ENCODE data around the gene PIP5KL1. TPM values are rescaled to one million over a fixed set of nuclear protein-coding genes. Genes with fewer than 3 reads are reported as not detected.

Gene PIP5KL1
- total and polyA plus RNA-seq, 2 of the 4 experiments (the other 2 are of a cell fraction), result 0.36 to 3.6 TPM

DNA sequence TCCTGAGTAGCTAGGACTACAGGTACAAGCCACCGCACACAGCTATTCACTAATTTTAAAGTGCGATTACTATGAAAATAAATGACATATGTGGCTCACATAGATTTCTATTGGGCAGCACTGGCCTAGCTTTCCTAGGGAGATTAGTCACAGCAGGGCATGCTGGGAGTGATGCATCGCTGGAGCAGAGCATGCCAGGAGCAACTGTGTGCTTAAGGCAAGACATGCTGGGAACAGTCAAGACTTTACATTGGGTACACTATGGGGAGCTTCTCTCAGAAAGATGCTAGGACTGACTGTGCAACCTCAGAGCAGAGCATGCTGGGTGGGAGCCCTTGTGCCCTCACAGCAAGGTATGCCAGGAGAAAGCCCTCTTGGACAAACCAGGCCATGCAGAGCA lies 40.5 kb downstream of the PIP5KL1 start:
- no peak overlapping the region; the same call in 1 of the 2 replicates for H4K5ac ChIP-seq (ENCODE audit: low read depth, low read length)
- no peak overlapping the region for H2AK9ac ChIP-seq (replicated peaks; ENCODE audit: low read depth, low read length, poor library complexity)
- peaks cover 66% of the 10 kb centered on the region for H3K36me3 ChIP-seq (ENCODE audit: control insufficient read depth, insufficient read depth, low read length)
- TF ChIP-seq SMC3 (IDR thresholded peaks at IDR 0.05; ENCODE audit: low read depth, low read length) (no peak), CEBPB (IDR thresholded peaks at IDR 0.05; ENCODE audit: low read depth, low read length) (no peak), NFE2L2 (IDR thresholded peaks at IDR 0.05; ENCODE audit: low read depth, low read length) (no peak), FOS (IDR thresholded peaks at IDR 0.05; ENCODE audit: low read depth, low read length) (no peak), POLR2A (IDR thresholded peaks at IDR 0.05; ENCODE audit: low read depth, low read length) (no peak)
- TF ChIP-seq, protein P1, sequence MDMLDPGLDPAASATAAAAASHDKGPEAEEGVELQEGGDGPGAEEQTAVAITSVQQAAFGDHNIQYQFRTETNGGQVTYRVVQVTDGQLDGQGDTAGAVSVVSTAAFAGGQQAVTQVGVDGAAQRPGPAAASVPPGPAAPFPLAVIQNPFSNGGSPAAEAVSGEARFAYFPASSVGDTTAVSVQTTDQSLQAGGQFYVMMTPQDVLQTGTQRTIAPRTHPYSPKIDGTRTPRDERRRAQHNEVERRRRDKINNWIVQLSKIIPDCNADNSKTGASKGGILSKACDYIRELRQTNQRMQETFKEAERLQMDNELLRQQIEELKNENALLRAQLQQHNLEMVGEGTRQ (IDR thresholded peaks at IDR 0.05; ENCODE audit: low read depth, low read length), result no peak
- TF ChIP-seq, protein P2, sequence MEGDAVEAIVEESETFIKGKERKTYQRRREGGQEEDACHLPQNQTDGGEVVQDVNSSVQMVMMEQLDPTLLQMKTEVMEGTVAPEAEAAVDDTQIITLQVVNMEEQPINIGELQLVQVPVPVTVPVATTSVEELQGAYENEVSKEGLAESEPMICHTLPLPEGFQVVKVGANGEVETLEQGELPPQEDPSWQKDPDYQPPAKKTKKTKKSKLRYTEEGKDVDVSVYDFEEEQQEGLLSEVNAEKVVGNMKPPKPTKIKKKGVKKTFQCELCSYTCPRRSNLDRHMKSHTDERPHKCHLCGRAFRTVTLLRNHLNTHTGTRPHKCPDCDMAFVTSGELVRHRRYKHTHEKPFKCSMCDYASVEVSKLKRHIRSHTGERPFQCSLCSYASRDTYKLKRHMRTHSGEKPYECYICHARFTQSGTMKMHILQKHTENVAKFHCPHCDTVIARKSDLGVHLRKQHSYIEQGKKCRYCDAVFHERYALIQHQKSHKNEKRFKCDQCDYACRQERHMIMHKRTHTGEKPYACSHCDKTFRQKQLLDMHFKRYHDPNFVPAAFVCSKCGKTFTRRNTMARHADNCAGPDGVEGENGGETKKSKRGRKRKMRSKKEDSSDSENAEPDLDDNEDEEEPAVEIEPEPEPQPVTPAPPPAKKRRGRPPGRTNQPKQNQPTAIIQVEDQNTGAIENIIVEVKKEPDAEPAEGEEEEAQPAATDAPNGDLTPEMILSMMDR (conservative IDR thresholded peaks at IDR 0.05; ENCODE audit: low read depth, low read length), result no peak
- intact Hi-C loops (cut with micrococcal nuclease) (no loop called here), in situ Hi-C loops (cut with MboI; ENCODE audit: low sequenced_read_pairs) (no loop called here), dilution Hi-C loops (cut with HindIII; ENCODE audit: low sequenced_read_pairs, unreplicated experiment) (no loop called here)
- no peak for ATAC-seq (ENCODE audit: low read depth)
- no peak overlapping the region for H3K9ac ChIP-seq (ENCODE audit: low read depth, low read length)
- no peak overlapping the region for H3K14ac ChIP-seq (replicated peaks; ENCODE audit: low read depth, low read length)
- H3K27me3 ChIP-seq (ENCODE audit: control insufficient read depth, insufficient read depth, low read length), result no peaks in the 10 kb centered on the region
- 60% methylated on average over 1 of the region's 3 CpGs; no CpG with 5 or more reads in 1 of the 2 experiments for WGBS, 2 experiments (ENCODE audit: extremely low coverage in 2 of 2, insufficient read length in 1 of 2)
- no peak overlapping the region for H3K56ac ChIP-seq (ENCODE audit: extremely low read depth, insufficient read depth, low read length)
- H2AFZ ChIP-seq (replicated peaks; ENCODE audit: low read length, poor library complexity), result no peak overlapping the region
- H2BK20ac ChIP-seq (ENCODE audit: low read depth, low read length), result no peak overlapping the region
- peaks cover 15% of the 10 kb centered on the region for H3K9me3 ChIP-seq (ENCODE audit: control insufficient read depth, insufficient read depth, low read length)
- H3K4me1 ChIP-seq (ENCODE audit: control insufficient read depth, insufficient read depth, low read length), result no peaks in the 10 kb centered on the region
- peaks cover 11% of the 10 kb centered on the region; the same call in 1 of the 2 replicates for H3K9me1 ChIP-seq (ENCODE audit: insufficient read depth, low read length)
- no peak overlapping the region for H2BK5ac ChIP-seq (ENCODE audit: low read depth, low read length, poor library complexity, severe bottlenecking)
- H2BK15ac ChIP-seq (ENCODE audit: low read depth, low read length), result no peak overlapping the region
- no peak overlapping the region for H2AK5ac ChIP-seq (ENCODE audit: low read depth, low read length)
- no peak overlapping the region for H3K4me2 ChIP-seq (ENCODE audit: low read depth, low read length)
- H3K18ac ChIP-seq (ENCODE audit: low read depth, low read length), result no peak overlapping the region
- peaks cover 0 to 50% of the 10 kb centered on the region in 2 experiments; a peak in 3 of 4 replicates for H3K79me1 ChIP-seq (ENCODE audit: low read depth in 1 of 2, low read length in 2 of 2)
- no peak overlapping the region for H4K91ac ChIP-seq (ENCODE audit: insufficient read depth, low read depth, low read length)
- no peak overlapping the region for H3K23ac ChIP-seq (ENCODE audit: low read depth, low read length)
- peaks cover 16% of the 10 kb centered on the region; the same call in 1 of the 2 replicates for H4K20me1 ChIP-seq (ENCODE audit: insufficient read depth, low read length)
- DNase-seq, result no peak
- no TSS peak for BruUV-seq (replicated peaks)
- no peak overlapping the region for H3K4me3 ChIP-seq (ENCODE audit: insufficient read depth, low read depth, low read length)
- no peak overlapping the region for H4K8ac ChIP-seq (ENCODE audit: low read depth in 2 of 2, low read length in 2 of 2)
- ChIA-PET POLR2A (ENCODE audit: unreplicated experiment) (no interaction called here), CTCF (no interaction called here)
- H3K27ac ChIP-seq (ENCODE audit: insufficient read depth, low read length), result no peak overlapping the region
- no peak overlapping the region for H2BK120ac ChIP-seq (ENCODE audit: low read depth, low read length)
- no peak overlapping the region for H3K4ac ChIP-seq (ENCODE audit: low read depth, low read length)

All from IMR-90 (cell line).